Measurements from ENCODE around the gene SPATA7. TPM values are rescaled to one million over a fixed set of nuclear protein-coding genes. Genes with fewer than 3 reads are reported as not detected.
"Not testable (repeated sequence)": the region's sequence is repeated elsewhere in the genome, so short reads cannot be mapped to it uniquely, and the experiment has no call there.

Gene SPATA7
- total RNA-seq, 2 experiments from 2014 or later = 1.2 to 1.3 TPM

- Histone ChIP-seq H3K27me3 (ENCODE audit: control insufficient read depth in 1 of 2, insufficient read depth in 2 of 2, low read length in 2 of 2) (no peaks in the 10 kb centered on the region), H3K9me3 (ENCODE audit: control insufficient read depth in 1 of 2, insufficient read depth in 1 of 2, low read length in 2 of 2) (no peaks in the 10 kb centered on the region), H3K27ac (ENCODE audit: low read depth in 1 of 2, low read length in 2 of 2) (no peak overlapping the region), H3K36me3 (ENCODE audit: insufficient read depth, low read length) (no peaks in the 10 kb centered on the region), H3K4me3 (ENCODE audit: low read length) (no peak overlapping the region), H3K4me1 (ENCODE audit: insufficient read depth, low read length) (no peaks in the 10 kb centered on the region)
- no peak overlapping the region for H3K4me3 Mint-ChIP-seq
- CTCF ChIA-PET = no interaction called here
- peaks cover 2% of the 10 kb centered on the region for H3K27me3 Mint-ChIP-seq
- ATAC-seq (ENCODE audit: poor library complexity) (no peak), DNase-seq (no peak)
- H3K9me3 Mint-ChIP-seq = no peaks in the 10 kb centered on the region
- POLR2A ChIA-PET = no interaction called here
- intact Hi-C loops (cut with DNase I, micrococcal nuclease) = loop anchor here in 1 of 2 experiments (5.0 to 10.0 kb wide), 2 partner anchors 355 to 438 kb away; no protein-coding TSS in a partner anchor
- H3K36me3 Mint-ChIP-seq (ENCODE audit: low read depth) = peaks cover under 1% of the 10 kb centered on the region
- TF ChIP-seq CTCF (IDR thresholded peaks at IDR 0.05) = no peak
- no peak overlapping the region for H3K27ac Mint-ChIP-seq
- peaks cover 12% of the 10 kb centered on the region for H3K4me1 Mint-ChIP-seq (ENCODE audit: low read depth)
Observed at GRCh38 chr14:88379706-88380343, 5.6 kb upstream of the SPATA7 start.

GRCh38 chr14:88380405-88380804 is 5.1 kb upstream of the SPATA7 start:
- Mint-ChIP-seq H3K4me3 (no peak overlapping the region), H3K4me1 (ENCODE audit: low read depth) (peaks cover 13% of the 10 kb centered on the region), H3K27me3 (no peaks in the 10 kb centered on the region), H3K27ac (no peak overlapping the region), H3K36me3 (ENCODE audit: low read depth) (peaks cover 7% of the 10 kb centered on the region), H3K9me3 (no peaks in the 10 kb centered on the region)
- Histone ChIP-seq H3K27ac (ENCODE audit: low read depth in 1 of 2, low read length in 2 of 2) (no peak overlapping the region), H3K4me1 (ENCODE audit: insufficient read depth, low read length) (no peaks in the 10 kb centered on the region), H3K36me3 (ENCODE audit: insufficient read depth, low read length) (no peaks in the 10 kb centered on the region), H3K9me3 (ENCODE audit: control insufficient read depth in 1 of 2, insufficient read depth in 1 of 2, low read length in 2 of 2) (no peaks in the 10 kb centered on the region), H3K4me3 (ENCODE audit: low read length) (no peak overlapping the region), H3K27me3 (ENCODE audit: control insufficient read depth in 1 of 2, insufficient read depth in 2 of 2, low read length in 2 of 2) (no peaks in the 10 kb centered on the region)
- no peak for ATAC-seq (ENCODE audit: poor library complexity)
- POLR2A ChIA-PET = no interaction called here
- no peak for DNase-seq
- CTCF ChIA-PET = no interaction called here
- intact Hi-C loops (cut with DNase I, micrococcal nuclease) = loop anchor here in 1 of 2 experiments (5.0 to 10.0 kb wide), 2 partner anchors 356 to 438 kb away; no protein-coding TSS in a partner anchor
- TF ChIP-seq CTCF (IDR thresholded peaks at IDR 0.05) = no peak

GRCh38 chr14:88381634-88382033 is 3.8 kb upstream of the SPATA7 start:
- POLR2A ChIA-PET; H3K27me3 ChIP-seq (ENCODE audit: control insufficient read depth in 1 of 2, insufficient read depth in 2 of 2, low read length in 2 of 2); H3K27ac ChIP-seq (ENCODE audit: low read depth in 1 of 2, low read length in 2 of 2); H3K4me3 Mint-ChIP-seq; H3K4me3 ChIP-seq (ENCODE audit: low read length); ATAC-seq (ENCODE audit: poor library complexity); H3K27ac Mint-ChIP-seq; H3K36me3 ChIP-seq (ENCODE audit: insufficient read depth, low read length); H3K4me1 ChIP-seq (ENCODE audit: insufficient read depth, low read length); H3K36me3 Mint-ChIP-seq (ENCODE audit: low read depth); H3K9me3 Mint-ChIP-seq; CTCF ChIA-PET; DNase-seq; H3K27me3 Mint-ChIP-seq; H3K9me3 ChIP-seq (ENCODE audit: control insufficient read depth in 1 of 2, insufficient read depth in 1 of 2, low read length in 2 of 2): not testable (repeated sequence)
- peaks cover 21% of the 10 kb centered on the region for H3K4me1 Mint-ChIP-seq (ENCODE audit: low read depth)
- intact Hi-C loops (cut with DNase I, micrococcal nuclease) = loop anchor here in 1 of 2 experiments (5.0 to 10.0 kb wide), 2 partner anchors 357 to 439 kb away; no protein-coding TSS in a partner anchor

GRCh38 chr14:88384718-88385117 is 739 bp upstream of the SPATA7 start:
- no peaks in the 10 kb centered on the region for H3K9me3 ChIP-seq (ENCODE audit: control insufficient read depth in 1 of 2, insufficient read depth in 1 of 2, low read length in 2 of 2)
- peak overlapping the region; percentile 91 for H3K4me3 ChIP-seq (ENCODE audit: low read length)
- no peak for TF ChIP-seq CTCF (IDR thresholded peaks at IDR 0.05)
- no peaks in the 10 kb centered on the region for H3K36me3 ChIP-seq (ENCODE audit: insufficient read depth, low read length)
- Mint-ChIP-seq H3K9me3 (no peaks in the 10 kb centered on the region), H3K4me3 (peak overlapping the region; percentile 97), H3K27me3 (no peaks in the 10 kb centered on the region), H3K27ac (peak overlapping the region; percentile 43), H3K4me1 (ENCODE audit: low read depth) (peaks cover 24% of the 10 kb centered on the region), H3K36me3 (ENCODE audit: low read depth) (peaks cover 8% of the 10 kb centered on the region)
- ATAC-seq (ENCODE audit: poor library complexity) (no peak), DNase-seq (peak in 2 of 14 experiments; percentile 6 to 9)
- no peaks in the 10 kb centered on the region for H3K27me3 ChIP-seq (ENCODE audit: control insufficient read depth in 1 of 2, insufficient read depth in 2 of 2, low read length in 2 of 2)
- peaks cover 9% of the 10 kb centered on the region for H3K4me1 ChIP-seq (ENCODE audit: insufficient read depth, low read length)
- intact Hi-C loops (cut with DNase I, micrococcal nuclease) = loop anchor here in 1 of 2 experiments (5.0 to 10.0 kb wide), 2 partner anchors 360 to 442 kb away; no protein-coding TSS in a partner anchor
- ChIA-PET POLR2A (no interaction called here), CTCF (no interaction called here)
- peak overlapping the region in 1 of 2 donors; percentile 47 for H3K27ac ChIP-seq (ENCODE audit: low read depth in 1 of 2, low read length in 2 of 2)

All from CD4-positive, alpha-beta T cell (primary cell).